Stimulated activated CD8-positive, alpha-beta memory T cell treated with anti-CD3 and anti-CD28 coated beads, Interleukin-12 subunit alpha, Interleukin-12 subunit beta, amount 100 ng/mL, for 24 hours (primary cell): ENCODE results near the gene ASTN2.

Experiments
- DNase-seq: peaks from one replicate; pipeline ENCODE4 v3.0.0-alpha.2; 2020; ENCODE audit errors: extremely low read depth

Gene ASTN2

GRCh38 chr9:117300371-117301110 lies 114.3 kb downstream of the ASTN2 start:
- no peak for DNase-seq

- DNase-seq = no peak
Measured at GRCh38 chr9:117296453-117296852, 118.4 kb downstream of the ASTN2 start.

GRCh38 chr9:117293206-117294114 lies 121.4 kb downstream of the ASTN2 start:
- DNase-seq = no peak

DNA sequence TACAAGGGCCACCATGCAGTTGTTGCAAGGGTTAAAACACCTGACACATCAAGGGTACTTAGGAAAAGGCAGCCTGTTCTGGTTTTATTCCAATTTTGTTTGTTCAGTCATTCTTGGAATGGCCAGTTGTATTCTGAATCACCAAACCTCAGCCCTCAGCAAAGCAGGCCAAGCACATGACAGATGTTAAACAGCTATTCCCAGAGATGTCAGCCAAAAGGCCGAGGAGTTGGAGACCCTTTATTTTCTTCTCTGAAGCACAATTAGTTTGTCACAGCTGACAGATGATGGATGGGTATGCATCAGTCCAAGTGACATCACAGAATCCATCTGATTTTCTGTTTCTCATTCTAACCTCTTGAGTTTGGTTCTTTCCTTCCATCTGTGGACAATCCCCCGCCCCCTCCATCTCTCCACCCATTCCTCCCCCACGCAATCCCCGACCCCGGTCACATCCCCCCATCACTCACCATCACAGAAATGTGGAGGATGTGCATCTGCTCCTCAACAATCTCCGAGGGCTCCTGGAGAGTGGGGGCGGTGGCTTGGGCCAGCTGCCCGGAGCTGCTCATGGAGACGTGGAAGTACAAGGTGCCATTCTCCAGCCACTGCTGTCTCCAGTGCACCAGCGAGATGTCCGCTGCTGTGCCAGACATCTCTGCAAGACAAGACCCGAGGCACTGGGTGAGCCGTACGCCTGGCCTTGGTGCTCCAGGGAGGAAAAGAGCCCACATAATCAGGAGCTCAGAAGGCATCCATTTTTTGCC lies 123.8 kb downstream of the ASTN2 start:
- no peak for DNase-seq

- DNase-seq = no peak
Measured at GRCh38 chr9:117290306-117290840, 124.5 kb downstream of the ASTN2 start.

GRCh38 chr9:117286245-117286644 lies 128.6 kb downstream of the ASTN2 start:
- no peak for DNase-seq

DNA sequence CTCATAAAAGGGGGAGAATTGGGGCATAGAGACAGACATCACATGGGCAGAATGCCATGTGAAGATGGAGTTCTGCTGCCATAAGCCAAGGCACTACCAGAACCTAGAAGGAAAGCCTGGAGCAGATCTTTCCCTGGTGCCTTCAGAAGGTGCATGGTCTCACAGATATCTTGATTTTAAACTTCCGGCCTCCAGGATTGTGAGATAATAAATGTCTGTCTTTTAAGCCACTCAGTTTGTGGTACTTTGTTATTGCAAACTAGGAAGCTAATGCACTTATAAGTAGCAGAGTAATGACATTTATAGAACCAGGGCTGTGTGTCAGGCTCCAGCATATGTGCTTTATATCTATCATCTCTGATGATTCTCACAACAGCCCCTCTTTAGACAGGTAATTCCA lies 130.4 kb downstream of the ASTN2 start:
- no peak for DNase-seq

DNA sequence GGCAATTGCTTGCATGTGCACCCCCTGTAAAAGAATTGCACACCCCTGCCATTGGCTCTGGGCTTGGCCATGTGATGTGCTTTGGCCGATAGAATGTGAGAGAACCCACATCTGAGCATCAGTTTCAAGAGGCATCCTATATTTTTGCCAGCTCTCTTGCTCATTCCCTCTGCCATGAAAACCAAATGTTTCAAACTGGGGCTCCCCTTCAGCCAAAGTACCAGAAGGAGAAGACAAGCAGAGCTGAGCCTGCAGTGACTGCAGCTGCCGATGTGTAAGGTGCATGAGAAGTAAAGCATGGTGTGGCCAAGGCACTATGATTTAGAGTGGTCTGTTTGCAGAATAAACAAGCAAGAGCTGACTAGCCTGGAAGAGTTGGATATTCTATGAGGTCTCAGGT lies 132.3 kb downstream of the ASTN2 start:
- no peak for DNase-seq

DNA sequence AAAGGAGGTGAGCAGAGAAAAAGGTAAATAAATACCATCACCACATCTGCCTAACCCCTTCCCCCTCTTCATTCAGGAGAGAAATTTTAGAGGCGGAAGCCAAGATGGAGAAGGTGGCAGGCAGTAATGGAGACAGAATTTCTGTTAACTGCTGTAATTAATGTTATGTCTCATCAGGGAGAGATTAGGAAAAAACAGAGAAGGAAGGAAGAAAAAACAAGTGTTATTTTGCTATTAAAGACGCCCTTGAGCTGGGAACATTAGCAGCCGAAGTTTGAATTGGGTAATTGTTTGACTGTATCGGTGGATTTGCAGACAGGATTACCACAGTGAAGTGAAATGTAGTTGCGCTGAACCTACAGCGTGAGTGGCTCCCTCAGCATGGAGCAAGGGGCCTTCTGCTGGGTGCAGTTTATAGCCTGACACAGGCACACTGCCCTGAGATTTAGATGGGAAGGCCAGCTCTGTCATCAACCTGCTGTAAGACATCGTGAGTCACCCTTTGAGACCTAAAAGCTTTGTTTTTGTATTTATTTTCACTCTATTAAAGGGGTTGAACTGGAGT lies 136.3 kb downstream of the ASTN2 start:
- DNase-seq = no peak

DNA sequence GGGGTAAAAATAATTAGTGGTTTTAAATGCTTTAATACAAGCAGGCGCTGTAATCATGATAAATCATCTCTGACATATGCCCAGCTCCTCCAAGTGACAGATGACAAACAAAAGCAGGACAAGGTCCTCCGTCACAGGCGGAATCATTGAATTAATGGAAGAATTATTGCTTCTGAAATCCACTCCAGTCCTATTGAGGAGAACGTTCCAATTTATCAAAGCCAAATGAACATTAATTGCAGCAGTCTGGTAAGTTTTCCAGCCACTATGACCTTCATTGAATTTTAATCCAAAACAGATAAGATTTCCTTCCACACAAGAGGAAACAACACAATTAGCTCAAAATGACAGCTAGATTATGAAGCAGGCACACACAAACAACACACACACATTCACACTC lies 136.8 kb downstream of the ASTN2 start:
- no peak for DNase-seq

- DNase-seq = no peak
Measured at GRCh38 chr9:117276444-117276843, 138.4 kb downstream of the ASTN2 start.

GRCh38 chr9:117273612-117274011 lies 141.2 kb downstream of the ASTN2 start:
- DNase-seq = no peak

GRCh38 chr9:117268847-117269446 lies 145.9 kb downstream of the ASTN2 start:
- DNase-seq = no peak

- DNase-seq = no peak
Measured at GRCh38 chr9:117266855-117267497, 147.9 kb downstream of the ASTN2 start.

DNA sequence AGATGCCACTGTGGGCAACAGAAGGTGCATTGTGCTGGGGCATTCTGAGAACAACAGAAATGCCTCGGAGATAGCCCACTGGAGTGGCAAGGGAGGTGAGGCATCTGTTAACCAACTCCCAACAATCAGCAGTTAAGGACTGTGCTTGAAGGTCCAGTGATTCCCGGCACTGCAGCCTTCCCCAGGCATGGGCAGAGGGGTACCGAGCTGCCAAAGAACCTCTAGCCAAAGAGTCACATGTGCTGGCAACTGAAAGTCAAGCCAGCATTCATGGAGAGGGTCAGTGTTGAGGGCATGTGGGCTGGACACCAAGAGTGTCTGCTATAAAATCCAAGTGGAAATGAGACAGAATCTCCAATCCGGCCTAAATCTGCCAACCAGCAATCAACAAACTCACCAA lies 149.6 kb downstream of the ASTN2 start:
- no peak for DNase-seq

DNA sequence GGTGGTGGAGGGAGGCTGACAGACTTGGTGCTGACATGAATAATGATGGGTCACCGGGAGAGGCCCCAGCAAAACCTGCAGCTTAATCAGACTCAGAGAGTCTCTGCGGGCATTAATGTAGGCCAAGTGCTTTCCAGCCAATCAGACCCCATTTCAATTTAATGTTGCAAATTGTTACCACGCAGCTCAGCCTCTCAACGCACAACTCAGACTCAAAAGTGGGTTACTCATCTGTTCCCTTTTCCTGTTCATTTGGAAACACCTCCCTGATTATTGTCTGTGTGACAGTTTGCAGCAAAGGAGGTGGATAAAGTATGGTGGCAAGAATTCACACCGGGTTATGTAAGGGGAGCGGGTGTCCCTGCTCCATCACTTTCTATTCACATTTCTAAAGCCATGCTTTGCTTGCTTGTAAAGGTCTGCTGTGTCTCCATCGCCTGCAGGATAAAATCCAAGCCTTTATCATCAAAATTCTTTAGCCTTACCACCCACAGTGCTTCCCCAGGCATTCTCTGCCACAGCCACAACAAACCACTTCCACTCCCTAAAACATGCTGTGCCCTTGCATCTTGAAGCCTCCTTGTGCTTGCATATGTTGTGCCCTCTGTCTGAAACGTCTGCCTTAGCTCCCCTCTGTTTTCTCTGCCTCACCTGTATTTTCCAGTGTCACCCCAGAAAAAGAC lies 156.5 kb downstream of the ASTN2 start:
- DNase-seq = no peak

GRCh38 chr9:117253261-117253660 lies 161.6 kb downstream of the ASTN2 start:
- no peak for DNase-seq

DNA sequence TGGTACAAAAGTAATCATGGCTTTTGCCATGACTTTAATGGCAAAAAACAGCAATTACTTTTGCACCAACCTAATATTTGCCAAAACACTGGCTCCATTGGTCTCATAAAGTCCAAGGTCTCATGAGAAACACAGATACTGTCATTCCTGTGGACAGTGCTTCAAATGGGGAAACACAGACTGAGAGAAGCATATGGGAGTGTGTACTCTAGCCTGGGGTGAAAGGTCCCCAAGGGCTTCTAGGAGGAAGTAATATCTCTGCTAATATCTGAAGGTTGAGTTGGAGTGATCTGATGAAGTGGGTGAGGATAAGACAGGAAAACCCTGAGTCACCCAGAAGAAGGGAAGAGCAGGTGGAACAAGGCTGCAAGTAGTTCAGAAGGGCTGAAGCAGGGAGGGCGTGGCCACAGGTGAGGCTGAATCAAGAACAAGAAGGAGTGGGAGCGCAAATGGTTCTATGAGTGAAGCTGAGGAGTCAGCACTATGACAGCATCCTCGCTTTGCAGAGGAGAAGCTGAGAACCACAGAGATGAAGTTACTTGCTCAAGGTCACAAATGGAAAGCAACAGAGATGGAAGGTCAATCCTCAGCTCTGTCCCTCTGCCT lies 164.1 kb downstream of the ASTN2 start:
- DNase-seq = no peak

- no peak for DNase-seq
Measured at GRCh38 chr9:117249799-117250198, 165.1 kb downstream of the ASTN2 start.

- no peak for DNase-seq
Measured at GRCh38 chr9:117247266-117247665, 167.6 kb downstream of the ASTN2 start.
